ENCODE results near the gene SPHK2. TPM values are rescaled to one million over a fixed set of nuclear protein-coding genes. Genes with fewer than 3 reads are reported as not detected.

Gene SPHK2
- total RNA-seq, 1 donor from 2014 or later = 8.0 TPM

GRCh38 chr19:48595171-48595570, 24.1 kb upstream of the SPHK2 start:
- Histone ChIP-seq H3K4me1 (no peaks in the 10 kb centered on the region), H3K4me3 (no peak overlapping the region), H3K36me3 (no peaks in the 10 kb centered on the region), H3K27ac (replicated peaks) (no peak overlapping the region), H3K9me3 (replicated peaks) (no peaks in the 10 kb centered on the region), H3K27me3 (ENCODE audit: low read depth) (peaks cover 26% of the 10 kb centered on the region)
- no peak for DNase-seq
- TF ChIP-seq CTCF (IDR thresholded peaks at IDR 0.05; ENCODE audit: borderline replicate concordance) = no peak
- intact Hi-C loops (cut with micrococcal nuclease) = no loop called here

GRCh38 chr19:48595833-48596232, 23.5 kb upstream of the SPHK2 start:
- Histone ChIP-seq H3K4me3 (no peak overlapping the region), H3K4me1 (no peaks in the 10 kb centered on the region), H3K36me3 (no peaks in the 10 kb centered on the region), H3K27ac (replicated peaks) (no peak overlapping the region), H3K9me3 (replicated peaks) (no peaks in the 10 kb centered on the region), H3K27me3 (ENCODE audit: low read depth) (peaks cover 28% of the 10 kb centered on the region)
- intact Hi-C loops (cut with micrococcal nuclease) = no loop called here
- no peak for TF ChIP-seq CTCF (IDR thresholded peaks at IDR 0.05; ENCODE audit: borderline replicate concordance)
- no peak for DNase-seq

DNA sequence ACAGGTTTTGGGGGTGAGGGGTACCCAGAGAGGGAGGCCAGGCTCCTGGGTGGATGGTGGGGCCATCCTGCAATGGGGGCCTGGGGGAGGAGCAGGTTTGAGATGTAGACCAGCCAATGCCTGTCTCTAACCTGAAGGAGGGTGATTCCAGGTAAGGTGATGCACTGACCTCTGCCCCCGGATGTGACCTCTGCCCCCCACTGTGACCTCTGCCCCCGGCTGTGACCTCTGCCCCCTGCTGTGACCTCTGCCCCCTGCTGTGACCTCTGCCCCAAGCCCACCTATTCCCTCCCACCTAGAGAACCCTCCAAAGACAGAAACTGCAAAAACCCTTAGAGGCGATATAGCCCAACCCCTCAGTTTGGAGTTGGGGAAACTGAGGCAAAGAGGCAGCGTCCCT, 23.1 kb upstream of the SPHK2 start:
- no peak for TF ChIP-seq CTCF (IDR thresholded peaks at IDR 0.05; ENCODE audit: borderline replicate concordance)
- H3K4me3 ChIP-seq = no peak overlapping the region
- no peak overlapping the region for H3K27ac ChIP-seq (replicated peaks)
- H3K36me3 ChIP-seq = no peaks in the 10 kb centered on the region
- peaks cover 32% of the 10 kb centered on the region for H3K27me3 ChIP-seq (ENCODE audit: low read depth)
- intact Hi-C loops (cut with micrococcal nuclease) = no loop called here
- no peak for DNase-seq
- no peaks in the 10 kb centered on the region for H3K9me3 ChIP-seq (replicated peaks)
- no peaks in the 10 kb centered on the region for H3K4me1 ChIP-seq

- DNase-seq = no peak
- TF ChIP-seq CTCF (IDR thresholded peaks at IDR 0.05; ENCODE audit: borderline replicate concordance) = no peak
- H3K36me3 ChIP-seq = no peaks in the 10 kb centered on the region
- intact Hi-C loops (cut with micrococcal nuclease) = no loop called here
- peaks cover 35% of the 10 kb centered on the region for H3K27me3 ChIP-seq (ENCODE audit: low read depth)
- H3K9me3 ChIP-seq (replicated peaks) = no peaks in the 10 kb centered on the region
- no peaks in the 10 kb centered on the region for H3K4me1 ChIP-seq
- H3K27ac ChIP-seq (replicated peaks) = no peak overlapping the region
- H3K4me3 ChIP-seq = no peak overlapping the region
Observed at GRCh38 chr19:48596679-48597465, 22.4 kb upstream of the SPHK2 start.

GRCh38 chr19:48598996-48599700, 20.2 kb upstream of the SPHK2 start:
- no peak overlapping the region for H3K27ac ChIP-seq (replicated peaks)
- DNase-seq = no peak
- no peaks in the 10 kb centered on the region for H3K9me3 ChIP-seq (replicated peaks)
- peaks cover 35% of the 10 kb centered on the region for H3K27me3 ChIP-seq (ENCODE audit: low read depth)
- H3K36me3 ChIP-seq = no peaks in the 10 kb centered on the region
- no peaks in the 10 kb centered on the region for H3K4me1 ChIP-seq
- no peak for TF ChIP-seq CTCF (IDR thresholded peaks at IDR 0.05; ENCODE audit: borderline replicate concordance)
- H3K4me3 ChIP-seq = no peak overlapping the region
- intact Hi-C loops (cut with micrococcal nuclease) = no loop called here
